Activated T-helper 17 cell treated with anti-CD3 and anti-CD28 coated beads, Interleukin-2, amount 50 U/mL, for 72 hours (primary cell): ENCODE data around the gene FGGY. TPM values are rescaled to one million over a fixed set of nuclear protein-coding genes. Genes with fewer than 3 reads are reported as not detected.

ENCODE experiments used
- ATAC-seq: fragments of 150-1000 bp; cut with Tn5 transposase; replicated peaks from 2 replicates; pipeline ENCODE4 v1.10.0; 2021; ENCODE audit warnings: mild to moderate bottlenecking, moderate library complexity
- H3K27ac Mint-ChIP-seq: one replicate; pipeline ENCODE4 v1.8.0; 2022; ENCODE audit warnings: mixed read lengths
- H3K27me3 Mint-ChIP-seq: one replicate; pipeline ENCODE4 v1.8.0; 2022; ENCODE audit warnings: mixed read lengths
- H3K36me3 Mint-ChIP-seq: one replicate; pipeline ENCODE4 v1.8.0; 2022; ENCODE audit warnings: low read depth, mild to moderate bottlenecking, mixed read lengths
- H3K4me1 Mint-ChIP-seq: one replicate; pipeline ENCODE4 v1.8.0; 2022; ENCODE audit warnings: mixed read lengths
- H3K4me3 Mint-ChIP-seq: one replicate; pipeline ENCODE4 v1.8.0; 2022; ENCODE audit warnings: mild to moderate bottlenecking, mixed read lengths
- H3K9me3 Mint-ChIP-seq: one replicate; pipeline ENCODE4 v1.8.0; 2022; ENCODE audit warnings: mixed read lengths
- total RNA-seq, 2 donors: library from RNA; stranded (reverse); gene quantifications; one replicate each; pipeline ENCODE4 v1.2.3, GENCODE V29; 2022

Gene FGGY
- total RNA-seq, 2 donors from 2014 or later = 8.1 to 16.4 TPM

DNA sequence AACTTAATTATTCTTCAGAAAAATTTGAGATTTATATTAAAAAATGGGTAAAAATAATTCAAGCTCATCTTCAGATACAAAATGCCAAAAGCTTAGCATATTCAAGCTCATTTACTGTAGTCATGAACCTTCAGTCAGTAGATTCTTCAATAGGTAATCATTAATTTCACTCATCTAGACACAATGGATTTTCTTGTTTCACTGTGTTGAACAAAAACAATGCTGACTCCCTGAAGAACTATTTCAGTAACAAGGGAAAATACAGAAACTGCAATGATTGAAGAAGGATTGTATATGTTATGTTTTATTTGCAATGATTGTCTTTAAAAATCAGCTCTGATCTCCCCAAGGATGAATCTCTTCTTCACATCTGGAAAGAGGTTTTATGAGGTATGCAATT is 508.7 kb downstream of the FGGY start:
- H3K27me3 Mint-ChIP-seq = peaks cover 16% of the 10 kb centered on the region
- no peak overlapping the region for H3K27ac Mint-ChIP-seq
- ATAC-seq = no peak
- H3K4me1 Mint-ChIP-seq = no peaks in the 10 kb centered on the region
- no peaks in the 10 kb centered on the region for H3K36me3 Mint-ChIP-seq
- H3K9me3 Mint-ChIP-seq = no peaks in the 10 kb centered on the region
- H3K4me3 Mint-ChIP-seq = no peak overlapping the region
